HG02798 (cell line): ENCODE results near the gene HOXA5.

Experiments used
- ATAC-seq: cut with Tn5 transposase; IDR thresholded peaks from one replicate; pipeline ENCODE4 v1.9.1; 2021; ENCODE audit warnings: mild to moderate bottlenecking; ENCODE audit not compliant: unreplicated experiment, poor library complexity

HOXA5 gene

GRCh38 chr7:27099453-27100370 lies 43.8 kb downstream of the HOXA5 start:
- ATAC-seq = no peak

DNA sequence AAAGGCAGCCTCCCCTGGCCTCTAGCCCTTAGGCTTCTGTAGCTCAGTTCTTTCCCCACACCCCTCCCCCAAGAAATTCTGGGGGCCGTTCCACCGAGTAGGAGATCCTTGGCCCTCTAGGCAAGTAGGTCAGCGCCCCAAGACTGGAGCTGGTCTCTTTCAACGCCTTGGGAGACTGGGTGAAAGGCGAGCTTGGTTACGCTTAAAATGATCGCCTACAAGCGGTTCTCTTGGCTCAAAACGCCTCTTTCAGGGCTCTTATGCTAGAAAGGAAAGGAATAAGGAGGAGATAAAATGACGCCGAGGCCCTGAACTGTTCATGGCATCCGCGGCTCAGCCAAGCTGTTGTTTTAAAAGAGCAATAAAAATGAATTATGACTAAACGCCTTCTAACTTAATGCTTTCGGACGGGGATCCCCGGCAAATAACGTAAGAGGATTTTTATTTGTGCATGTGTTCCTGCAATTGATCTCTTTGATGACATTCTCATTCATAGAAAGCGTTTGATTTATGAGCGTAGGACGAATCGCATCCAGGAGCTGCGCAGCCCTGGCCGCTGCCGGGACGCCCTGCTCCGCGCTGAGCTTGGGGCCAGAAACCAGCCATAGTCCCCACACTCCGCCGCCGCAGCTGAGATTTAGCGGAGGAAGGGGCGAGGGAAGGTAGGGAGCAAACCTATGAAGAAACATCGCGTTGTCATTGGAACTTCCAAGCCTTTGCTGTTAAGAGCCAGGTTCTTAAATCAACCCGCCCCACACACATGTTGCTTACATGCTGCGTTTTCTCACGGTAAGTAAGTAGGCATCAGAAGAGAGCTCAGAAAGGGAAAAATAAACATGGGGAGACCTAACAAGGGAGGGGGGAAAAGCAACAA lies 44.7 kb downstream of the HOXA5 start:
- no peak for ATAC-seq

DNA sequence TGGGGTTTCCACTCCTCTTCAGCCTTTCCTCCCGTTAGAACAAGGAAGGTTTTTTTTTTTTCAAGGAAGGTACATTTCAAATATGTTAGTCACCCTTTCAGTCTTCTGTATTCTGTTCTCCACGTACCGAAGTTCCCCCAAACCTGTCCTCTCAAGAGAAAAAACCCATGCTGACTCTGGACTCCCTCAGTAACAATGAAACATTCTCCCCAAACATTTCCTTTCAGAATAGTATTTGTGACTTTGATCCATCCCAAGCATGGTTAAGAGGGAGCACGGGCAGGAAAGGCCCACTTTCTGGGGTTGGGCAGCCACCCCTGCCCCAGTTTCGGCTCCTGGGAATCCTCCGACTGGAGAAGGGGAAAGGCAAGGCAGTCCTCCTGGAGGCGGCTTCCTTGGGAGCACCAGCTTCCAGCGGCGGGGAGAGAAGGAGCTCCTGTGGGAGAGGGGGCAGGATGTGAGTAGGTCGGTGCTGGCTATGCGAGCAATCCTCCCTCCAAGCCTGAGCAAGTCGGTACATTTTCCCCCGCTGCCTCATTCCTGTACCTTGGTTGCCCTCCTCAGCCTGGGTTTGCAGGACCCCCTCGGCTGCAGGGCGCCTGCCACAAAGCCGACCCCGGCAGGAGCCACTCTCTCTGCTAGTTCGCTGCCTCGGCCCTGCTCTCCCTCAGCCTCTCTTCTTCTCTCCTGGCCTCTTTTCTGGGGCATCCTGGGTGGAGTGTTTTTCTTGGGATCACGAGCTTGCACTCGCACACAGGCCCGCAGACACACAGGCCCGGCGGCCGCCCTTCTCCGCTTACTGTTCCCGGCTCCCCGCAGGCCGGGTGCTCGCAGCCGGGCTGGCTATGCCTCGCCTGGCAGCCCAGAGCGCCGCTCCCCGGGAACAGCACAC lies 45.5 kb downstream of the HOXA5 start:
- ATAC-seq = no peak

DNA sequence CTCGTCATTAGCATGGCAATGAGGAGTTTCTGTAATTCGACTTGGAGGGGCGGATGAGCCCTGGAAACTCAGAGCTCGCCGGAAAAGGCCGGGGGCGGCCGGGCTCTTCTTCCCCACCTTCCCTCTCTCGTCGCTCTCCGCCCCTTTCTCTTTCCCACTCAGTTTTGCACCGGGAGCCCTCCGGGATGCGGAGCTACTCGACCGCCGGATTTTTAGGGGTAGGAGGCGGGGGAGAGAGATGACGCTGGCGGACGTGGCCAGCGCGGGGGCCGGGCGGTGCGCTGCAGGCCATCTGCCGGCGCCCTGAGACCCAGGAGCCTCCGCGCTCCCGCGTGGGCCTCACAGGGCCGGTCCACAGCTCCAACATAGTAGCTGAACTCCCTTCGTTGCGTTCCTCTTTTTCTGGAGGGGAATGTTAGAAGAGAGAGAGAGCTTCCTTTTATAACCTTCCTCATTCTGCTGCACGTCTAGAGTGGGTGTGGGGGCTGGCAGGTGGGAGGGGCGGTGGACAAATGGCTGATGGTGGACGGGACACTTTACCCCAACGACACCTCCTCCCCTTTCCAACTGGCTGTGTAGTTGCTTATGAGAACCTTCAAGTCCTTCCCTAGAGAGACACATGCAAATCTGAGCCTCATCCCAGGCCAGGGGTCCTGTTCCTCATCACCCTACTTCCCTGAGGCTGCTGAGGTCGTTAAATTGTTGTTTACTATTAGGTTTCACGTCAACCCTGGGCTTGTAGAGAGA lies 46.5 kb downstream of the HOXA5 start:
- ATAC-seq = no peak

- ATAC-seq = peak; percentile 88
These were observed 47.3 kb downstream of the HOXA5 start, which contains the start of gene HOXA1 for GRCh38 chr7:27095897-27096767. HOXA1 (minus strand) TSS chr7:27096000; CDS start chr7:27095912, 88 bp downstream.

- peak; percentile 11 for ATAC-seq
These were observed 48.2 kb downstream of the HOXA5 start for GRCh38 chr7:27095050-27095896.

- ATAC-seq = no peak
These were observed 49.0 kb downstream of the HOXA5 start for GRCh38 chr7:27094304-27095049.

DNA sequence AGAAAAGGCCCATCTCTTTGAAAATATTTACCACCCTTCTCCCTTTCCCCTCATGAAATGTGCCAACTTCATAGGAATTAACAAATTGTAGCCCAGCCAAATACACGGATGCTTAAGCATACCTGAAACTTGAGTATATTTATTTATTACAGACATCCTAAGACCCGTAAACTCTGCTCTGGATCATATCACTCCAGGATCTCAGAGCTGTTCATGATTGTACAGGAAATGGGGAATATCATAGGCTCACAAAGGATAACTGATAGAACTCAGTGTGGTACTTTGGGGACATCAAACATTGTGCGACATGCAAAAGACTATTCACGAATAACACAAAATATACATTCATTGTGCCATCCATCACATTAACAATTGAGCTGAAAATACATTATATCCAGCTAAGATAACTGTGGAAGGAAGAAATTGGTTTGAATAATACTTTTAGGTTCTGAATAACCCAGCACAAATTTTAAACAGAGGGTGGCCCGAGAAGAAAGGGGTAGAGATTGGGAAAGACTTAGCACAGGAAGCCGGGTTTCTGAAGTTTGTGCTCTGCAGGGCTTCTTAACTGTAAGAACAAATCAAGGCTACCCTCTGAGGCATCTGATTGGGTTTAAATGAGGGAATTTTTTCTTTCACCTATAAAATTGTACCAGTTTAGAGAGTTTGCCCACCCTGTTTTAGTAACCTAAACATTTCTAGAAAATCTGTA lies 50.1 kb downstream of the HOXA5 start:
- no peak for ATAC-seq

GRCh38 chr7:27092819-27093110 lies 50.7 kb downstream of the HOXA5 start:
- ATAC-seq = no peak

- ATAC-seq = no peak
These were observed 51.3 kb downstream of the HOXA5 start for GRCh38 chr7:27091941-27092818.

- no peak for ATAC-seq
These were observed 52.4 kb downstream of the HOXA5 start for GRCh38 chr7:27091105-27091504.
